WTC11 (cell line): Measurements from ENCODE around the gene PAFAH1B2. TPM values are rescaled to one million over a fixed set of nuclear protein-coding genes. Genes with fewer than 3 reads are reported as not detected.

Experiments
- ATAC-seq: fragments of 200-7000 bp; cut with Tn5 transposase; 2 replicates; pipeline ENCODE4 v1.10.0; 2021; ENCODE audit warnings: mild to moderate bottlenecking, moderate library complexity
- CTCF ChIA-PET: fragments of 300-600 bp; sonication (Branson Sonifier 250); formaldehyde crosslinking; loops from one replicate; lab custom pipeline; 2021; ENCODE audit warnings: antibody characterized with exemption; lab: Charles Lee
- POLR2A ChIA-PET: fragments of 350-600 bp; sonication (Branson Sonifier 250); formaldehyde crosslinking; loops from one replicate; lab custom pipeline; 2021; ENCODE audit warnings: antibody characterized with exemption; lab: Charles Lee
- DNase-seq: peaks from one replicate; pipeline ENCODE4 v3.0.0; 2021; ENCODE audit warnings: low spot score
- H3K27ac Mint-ChIP-seq: 2 replicates; pipeline ENCODE4 v1.8.0; 2021; ENCODE audit warnings: mixed read lengths
- H3K27me3 Mint-ChIP-seq: 2 replicates; pipeline ENCODE4 v1.8.0; 2021; ENCODE audit warnings: low read depth, mild to moderate bottlenecking, moderate library complexity, mixed read lengths
- H3K36me3 Mint-ChIP-seq: 2 replicates; pipeline ENCODE4 v1.8.0; 2021; ENCODE audit warnings: mixed read lengths
- H3K4me1 Mint-ChIP-seq: 2 replicates; pipeline ENCODE4 v1.8.0; 2022; ENCODE audit warnings: mixed read lengths
- H3K4me3 Mint-ChIP-seq: 2 replicates; pipeline ENCODE4 v1.8.0; 2021; ENCODE audit warnings: mild to moderate bottlenecking, moderate library complexity, mixed read lengths
- H3K9me3 Mint-ChIP-seq: 2 replicates; pipeline ENCODE4 v1.8.0; 2021; ENCODE audit warnings: mixed read lengths
- GTF2I ChIP-seq: fragments of 250-450 bp; sonication (Bioruptor Pico); conservative IDR thresholded peaks from 2 replicates; pipeline ENCODE4 v1.4.0; 2021; ENCODE audit warnings: mild to moderate bottlenecking
- HMGA2 ChIP-seq: fragments of 250-450 bp; sonication (Bioruptor Pico); IDR thresholded peaks from 2 replicates; pipeline ENCODE4 v1.4.0; 2021; ENCODE audit warnings: mild to moderate bottlenecking, moderate library complexity
- NR2C2 ChIP-seq: sonication (generic); formaldehyde crosslinking; IDR thresholded peaks from 2 replicates; pipeline ENCODE4 v1.8.0; 2022; ENCODE audit warnings: mild to moderate bottlenecking, missing genetic modification reagents
- PRRX2 ChIP-seq: fragments of 250-450 bp; sonication (Bioruptor Pico); IDR thresholded peaks from 2 replicates; pipeline ENCODE4 v1.8.0; 2021; ENCODE audit warnings: mild to moderate bottlenecking
- SMAD3 ChIP-seq: sonication (generic); formaldehyde crosslinking; IDR thresholded peaks from 2 replicates; pipeline ENCODE4 v1.8.0; 2022; ENCODE audit warnings: missing genetic modification reagents, mild to moderate bottlenecking, borderline replicate concordance
- SOX15 ChIP-seq: fragments of 250-450 bp; sonication (Bioruptor Pico); IDR thresholded peaks from 2 replicates; pipeline ENCODE4 v1.9.0; 2021; ENCODE audit warnings: mild to moderate bottlenecking
- TP53 ChIP-seq: sonication (generic); formaldehyde crosslinking; IDR thresholded peaks from 2 replicates; pipeline ENCODE4 v1.8.1; 2023; ENCODE audit warnings: mild to moderate bottlenecking, missing genetic modification reagents
- ZNF138 ChIP-seq: sonication (generic); formaldehyde crosslinking; conservative IDR thresholded peaks from 2 replicates; pipeline ENCODE4 v1.8.1; 2022; ENCODE audit warnings: mild to moderate bottlenecking, moderate library complexity, missing genetic modification reagents
- ZNF423 ChIP-seq: fragments of 250-450 bp; sonication (Bioruptor Pico); IDR thresholded peaks from 2 replicates; pipeline ENCODE4 v2.1.2; 2022; ENCODE audit warnings: mild to moderate bottlenecking, moderate library complexity
- ZNF671 ChIP-seq: fragments of 250-450 bp; sonication (Bioruptor Pico); IDR thresholded peaks from 2 replicates; pipeline ENCODE4 v1.8.0; 2021; ENCODE audit warnings: mild to moderate bottlenecking
- total RNA-seq: library from RNA; stranded (reverse); gene quantifications from 3 replicates; pipeline ENCODE4 v1.2.3, GENCODE V29; 2021
- TF ChIP-seq, protein P1 (sequence below): sonication (generic); formaldehyde crosslinking; IDR thresholded peaks from 2 replicates; pipeline ENCODE4 v1.8.0; 2022; ENCODE audit warnings: mild to moderate bottlenecking, missing genetic modification reagents
- TF ChIP-seq, protein P2 (sequence below): sonication (generic); formaldehyde crosslinking; conservative IDR thresholded peaks from 2 replicates; pipeline ENCODE4 v1.8.1; 2023; ENCODE audit warnings: mild to moderate bottlenecking, low read depth, missing genetic modification reagents, moderate library complexity
- TF ChIP-seq, protein P3 (sequence below): sonication (generic); formaldehyde crosslinking; conservative IDR thresholded peaks from 2 replicates; pipeline ENCODE4 v1.8.1; 2022; ENCODE audit warnings: mild to moderate bottlenecking, missing genetic modification reagents
- TF ChIP-seq, protein P4 (sequence below): sonication (generic); formaldehyde crosslinking; IDR thresholded peaks from 2 replicates; pipeline ENCODE4 v1.8.1; 2022; ENCODE audit warnings: low read depth, mild to moderate bottlenecking, moderate library complexity, missing genetic modification reagents, borderline replicate concordance
- TF ChIP-seq, protein P5 (sequence below): sonication (generic); formaldehyde crosslinking; IDR thresholded peaks from 2 replicates; pipeline ENCODE4 v1.8.1; 2023; ENCODE audit warnings: mild to moderate bottlenecking, missing genetic modification reagents

Gene PAFAH1B2
- total RNA-seq, 1 experiment from 2014 or later: 138 TPM

DNA sequence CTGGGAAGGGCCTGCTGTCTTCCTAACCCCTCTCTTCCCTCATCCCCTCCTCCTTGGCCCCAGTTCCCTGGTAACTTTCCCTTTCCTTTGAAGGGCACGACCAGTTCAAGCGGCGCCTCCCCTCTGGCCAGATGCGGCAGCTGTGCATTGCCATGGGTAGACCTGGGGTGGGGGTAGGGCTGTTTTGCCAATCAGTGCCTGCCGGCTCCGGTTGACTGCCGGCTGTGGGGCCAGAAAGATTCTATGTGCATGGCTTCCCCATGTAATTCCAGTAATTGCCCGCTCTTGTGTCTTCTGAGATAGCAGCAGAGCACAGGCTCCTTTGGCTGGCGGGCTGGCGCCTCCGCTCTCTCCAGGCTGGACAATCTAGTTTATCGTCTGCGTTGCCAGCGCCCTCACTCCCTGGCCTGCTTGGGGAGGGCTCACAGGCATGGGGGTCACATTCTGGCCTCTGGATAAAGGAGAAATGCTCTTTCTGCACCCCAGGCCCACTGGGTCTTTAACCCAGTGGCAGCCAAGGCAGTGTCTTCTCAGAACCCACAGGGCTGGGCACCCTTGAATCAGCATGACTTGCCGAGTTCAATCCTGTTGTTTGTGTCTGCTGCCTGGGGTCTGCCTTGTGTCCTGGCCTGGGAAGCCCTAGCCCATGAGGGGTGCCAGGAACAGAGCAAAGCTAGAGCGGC is 43.9 kb downstream of the PAFAH1B2 start:
- no peak overlapping the region for H3K4me3 Mint-ChIP-seq
- H3K27me3 Mint-ChIP-seq: no peaks in the 10 kb centered on the region
- no peak overlapping the region for H3K27ac Mint-ChIP-seq
- DNase-seq: no peak
- ChIA-PET POLR2A (interaction anchor here (0.6 kb wide), 1 partner anchor 49 kb away, joined by 3 read pairs; no protein-coding TSS in a partner anchor), CTCF (interaction anchor here (0.8 kb wide), 1 partner anchor 9 kb away, joined by 3 read pairs; no protein-coding TSS in a partner anchor)
- no peaks in the 10 kb centered on the region for H3K4me1 Mint-ChIP-seq
- H3K36me3 Mint-ChIP-seq: 0 out of 2 replicates have a peak, but pooled peaks cover 2% of the 10 kb centered on the region
- no peaks in the 10 kb centered on the region for H3K9me3 Mint-ChIP-seq
- ATAC-seq: no peak
- no peak for TF ChIP-seq GTF2I (CRISPR knock-in tag)
- TF ChIP-seq, all 79 proteins: peak for 0

DNA sequence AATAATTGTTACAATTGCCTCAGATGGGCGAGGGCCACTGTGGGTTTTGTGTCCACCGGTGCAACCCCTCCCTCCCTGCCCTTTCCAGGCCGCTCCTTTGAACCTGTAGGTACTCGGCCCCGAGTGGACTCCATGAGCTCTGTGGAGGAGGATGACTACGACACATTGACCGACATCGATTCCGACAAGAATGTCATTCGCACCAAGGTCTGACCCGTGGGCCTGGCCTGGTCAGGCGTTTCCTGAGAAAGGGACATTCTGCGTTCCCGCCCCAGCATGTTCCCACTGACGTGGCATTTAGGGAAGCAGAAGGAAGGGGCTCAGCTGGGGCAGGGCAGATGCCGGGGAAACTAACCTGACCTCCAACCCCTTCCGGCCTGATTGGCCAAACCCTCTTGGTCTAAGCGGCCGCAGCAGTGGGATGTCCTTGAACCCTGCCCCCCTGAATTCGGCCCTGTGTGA is 44.6 kb downstream of the PAFAH1B2 start:
- DNase-seq: no peak
- ChIA-PET CTCF (interaction anchor here (0.8 kb wide), 1 partner anchor 10 kb away, joined by 3 read pairs; no protein-coding TSS in a partner anchor), POLR2A (no interaction called here)
- Mint-ChIP-seq H3K27ac (no peak overlapping the region), H3K27me3 (no peaks in the 10 kb centered on the region), H3K36me3 (0 out of 2 replicates have a peak, but pooled peaks cover 2% of the 10 kb centered on the region)
- no peak for TF ChIP-seq ZNF138
- TF ChIP-seq, protein P1, sequence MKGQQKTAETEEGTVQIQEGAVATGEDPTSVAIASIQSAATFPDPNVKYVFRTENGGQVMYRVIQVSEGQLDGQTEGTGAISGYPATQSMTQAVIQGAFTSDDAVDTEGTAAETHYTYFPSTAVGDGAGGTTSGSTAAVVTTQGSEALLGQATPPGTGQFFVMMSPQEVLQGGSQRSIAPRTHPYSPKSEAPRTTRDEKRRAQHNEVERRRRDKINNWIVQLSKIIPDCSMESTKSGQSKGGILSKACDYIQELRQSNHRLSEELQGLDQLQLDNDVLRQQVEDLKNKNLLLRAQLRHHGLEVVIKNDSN (CRISPR knock-in tag): no peak
- TF ChIP-seq HMGA2 (CRISPR knock-in tag): no peak
- TF ChIP-seq, protein P2, sequence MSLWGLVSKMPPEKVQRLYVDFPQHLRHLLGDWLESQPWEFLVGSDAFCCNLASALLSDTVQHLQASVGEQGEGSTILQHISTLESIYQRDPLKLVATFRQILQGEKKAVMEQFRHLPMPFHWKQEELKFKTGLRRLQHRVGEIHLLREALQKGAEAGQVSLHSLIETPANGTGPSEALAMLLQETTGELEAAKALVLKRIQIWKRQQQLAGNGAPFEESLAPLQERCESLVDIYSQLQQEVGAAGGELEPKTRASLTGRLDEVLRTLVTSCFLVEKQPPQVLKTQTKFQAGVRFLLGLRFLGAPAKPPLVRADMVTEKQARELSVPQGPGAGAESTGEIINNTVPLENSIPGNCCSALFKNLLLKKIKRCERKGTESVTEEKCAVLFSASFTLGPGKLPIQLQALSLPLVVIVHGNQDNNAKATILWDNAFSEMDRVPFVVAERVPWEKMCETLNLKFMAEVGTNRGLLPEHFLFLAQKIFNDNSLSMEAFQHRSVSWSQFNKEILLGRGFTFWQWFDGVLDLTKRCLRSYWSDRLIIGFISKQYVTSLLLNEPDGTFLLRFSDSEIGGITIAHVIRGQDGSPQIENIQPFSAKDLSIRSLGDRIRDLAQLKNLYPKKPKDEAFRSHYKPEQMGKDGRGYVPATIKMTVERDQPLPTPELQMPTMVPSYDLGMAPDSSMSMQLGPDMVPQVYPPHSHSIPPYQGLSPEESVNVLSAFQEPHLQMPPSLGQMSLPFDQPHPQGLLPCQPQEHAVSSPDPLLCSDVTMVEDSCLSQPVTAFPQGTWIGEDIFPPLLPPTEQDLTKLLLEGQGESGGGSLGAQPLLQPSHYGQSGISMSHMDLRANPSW (CRISPR knock-in tag): no peak
- TF ChIP-seq ZNF423 (CRISPR knock-in tag): no peak
- no peak for TF ChIP-seq SMAD3 (CRISPR knock-in tag)
- TF ChIP-seq, protein P3, sequence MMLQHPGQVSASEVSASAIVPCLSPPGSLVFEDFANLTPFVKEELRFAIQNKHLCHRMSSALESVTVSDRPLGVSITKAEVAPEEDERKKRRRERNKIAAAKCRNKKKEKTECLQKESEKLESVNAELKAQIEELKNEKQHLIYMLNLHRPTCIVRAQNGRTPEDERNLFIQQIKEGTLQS (CRISPR knock-in tag): no peak
- no peak for TF ChIP-seq SOX15
- no peak for TF ChIP-seq TP53 (CRISPR knock-in tag)
- TF ChIP-seq, all 79 proteins: peak for 0
- ATAC-seq: no peak
- H3K9me3 Mint-ChIP-seq: no peaks in the 10 kb centered on the region
- H3K4me3 Mint-ChIP-seq: no peak overlapping the region
- no peaks in the 10 kb centered on the region for H3K4me1 Mint-ChIP-seq

DNA sequence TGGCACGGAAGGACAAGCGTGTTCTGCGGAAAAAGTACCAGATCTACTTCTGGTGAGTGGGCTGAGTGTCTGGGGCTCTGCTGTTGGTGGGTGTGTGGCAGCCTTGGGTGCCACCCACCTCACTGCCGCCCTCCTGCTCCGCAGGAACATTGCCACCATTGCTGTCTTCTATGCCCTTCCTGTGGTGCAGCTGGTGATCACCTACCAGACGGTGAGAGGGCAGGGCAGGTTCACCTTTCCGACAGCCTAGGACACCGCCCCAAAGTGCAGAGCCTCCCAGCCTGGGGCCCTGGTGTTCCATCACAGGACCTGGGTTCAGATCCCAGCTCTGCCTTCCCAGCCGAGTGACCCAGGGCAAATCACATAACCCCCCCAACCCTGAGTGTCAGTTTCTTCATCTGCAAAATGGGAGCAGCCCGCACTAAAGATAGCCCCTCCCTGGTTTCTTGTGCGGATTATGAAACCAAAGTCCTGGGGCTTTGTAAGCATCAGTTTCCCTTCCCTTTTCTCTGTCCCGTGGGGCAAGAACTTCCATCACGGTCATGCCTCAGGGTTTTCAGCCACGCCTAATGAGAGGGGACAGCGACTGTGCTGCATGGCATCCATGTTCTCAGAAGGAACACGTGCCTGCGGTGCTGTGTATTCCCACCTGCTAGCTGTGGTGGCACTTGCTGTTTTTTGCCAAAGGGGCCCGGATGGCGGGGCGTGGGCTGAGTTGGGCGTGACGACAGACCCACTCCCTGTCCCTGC is 45.3 kb downstream of the PAFAH1B2 start:
- Mint-ChIP-seq H3K27me3 (no peaks in the 10 kb centered on the region), H3K4me3 (no peak overlapping the region), H3K27ac (no peak overlapping the region), H3K36me3 (0 out of 2 replicates have a peak, but pooled peaks cover 2% of the 10 kb centered on the region), H3K9me3 (no peaks in the 10 kb centered on the region), H3K4me1 (no peaks in the 10 kb centered on the region)
- ATAC-seq (no peak), DNase-seq (no peak)
- ChIA-PET POLR2A (no interaction called here), CTCF (no interaction called here)
- TF ChIP-seq, protein P1 (CRISPR knock-in tag): no peak
- TF ChIP-seq, protein P4, sequence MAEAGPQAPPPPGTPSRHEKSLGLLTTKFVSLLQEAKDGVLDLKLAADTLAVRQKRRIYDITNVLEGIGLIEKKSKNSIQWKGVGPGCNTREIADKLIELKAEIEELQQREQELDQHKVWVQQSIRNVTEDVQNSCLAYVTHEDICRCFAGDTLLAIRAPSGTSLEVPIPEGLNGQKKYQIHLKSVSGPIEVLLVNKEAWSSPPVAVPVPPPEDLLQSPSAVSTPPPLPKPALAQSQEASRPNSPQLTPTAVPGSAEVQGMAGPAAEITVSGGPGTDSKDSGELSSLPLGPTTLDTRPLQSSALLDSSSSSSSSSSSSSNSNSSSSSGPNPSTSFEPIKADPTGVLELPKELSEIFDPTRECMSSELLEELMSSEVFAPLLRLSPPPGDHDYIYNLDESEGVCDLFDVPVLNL (CRISPR knock-in tag): no peak
- TF ChIP-seq, protein P5, sequence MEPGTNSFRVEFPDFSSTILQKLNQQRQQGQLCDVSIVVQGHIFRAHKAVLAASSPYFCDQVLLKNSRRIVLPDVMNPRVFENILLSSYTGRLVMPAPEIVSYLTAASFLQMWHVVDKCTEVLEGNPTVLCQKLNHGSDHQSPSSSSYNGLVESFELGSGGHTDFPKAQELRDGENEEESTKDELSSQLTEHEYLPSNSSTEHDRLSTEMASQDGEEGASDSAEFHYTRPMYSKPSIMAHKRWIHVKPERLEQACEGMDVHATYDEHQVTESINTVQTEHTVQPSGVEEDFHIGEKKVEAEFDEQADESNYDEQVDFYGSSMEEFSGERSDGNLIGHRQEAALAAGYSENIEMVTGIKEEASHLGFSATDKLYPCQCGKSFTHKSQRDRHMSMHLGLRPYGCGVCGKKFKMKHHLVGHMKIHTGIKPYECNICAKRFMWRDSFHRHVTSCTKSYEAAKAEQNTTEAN (CRISPR knock-in tag): no peak
- TF ChIP-seq NR2C2 (CRISPR knock-in tag) (no peak), ZNF671 (no peak), PRRX2 (no peak)
